GOT3 (cell line): ENCODE data around the gene GALNT7.

ENCODE experiments used
- DNase-seq: peaks from one replicate; lab custom pipeline; 2025; ENCODE audit warnings: mixed read lengths; lab: John Stamatoyannopoulos, UW

Gene GALNT7

DNA sequence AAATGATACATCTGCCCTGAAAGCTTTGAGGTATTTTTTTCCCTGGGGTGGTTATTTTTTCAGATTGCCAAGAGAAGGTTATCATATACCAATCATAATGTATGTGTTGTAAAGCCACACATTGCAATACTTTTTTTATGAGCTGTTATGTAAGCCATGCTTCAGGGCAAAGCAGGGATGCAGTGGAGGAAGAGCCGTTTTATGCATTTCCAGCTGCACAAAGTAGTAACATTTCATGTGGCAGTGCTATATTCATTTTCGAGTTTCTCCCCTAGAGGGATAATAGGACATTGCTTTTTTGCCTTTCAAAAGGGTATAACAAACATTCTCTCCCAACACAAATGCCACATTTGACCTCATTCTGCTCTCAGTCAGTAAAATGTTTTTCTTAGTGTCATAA is 68.5 kb downstream of the GALNT7 start:
- no peak for DNase-seq

DNA sequence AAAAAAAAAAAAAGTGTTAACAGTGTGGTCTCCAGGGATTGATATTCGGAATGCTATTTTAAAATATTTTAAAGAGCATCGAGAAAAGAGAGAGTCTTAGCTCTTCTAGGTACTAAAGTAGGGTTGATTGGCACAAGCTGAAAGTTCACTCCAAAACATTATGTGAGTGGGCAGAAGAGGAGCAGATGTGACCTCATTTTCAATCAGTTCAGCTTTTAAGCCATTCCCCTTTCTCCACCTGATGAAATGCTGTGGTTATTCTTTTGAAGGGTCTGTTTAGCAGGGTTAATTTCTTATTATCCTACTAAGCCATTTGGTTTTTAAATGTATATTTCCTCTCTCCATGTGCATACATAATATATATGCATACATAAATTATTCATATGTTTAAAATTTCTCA is 69.2 kb downstream of the GALNT7 start:
- DNase-seq: no peak

DNA sequence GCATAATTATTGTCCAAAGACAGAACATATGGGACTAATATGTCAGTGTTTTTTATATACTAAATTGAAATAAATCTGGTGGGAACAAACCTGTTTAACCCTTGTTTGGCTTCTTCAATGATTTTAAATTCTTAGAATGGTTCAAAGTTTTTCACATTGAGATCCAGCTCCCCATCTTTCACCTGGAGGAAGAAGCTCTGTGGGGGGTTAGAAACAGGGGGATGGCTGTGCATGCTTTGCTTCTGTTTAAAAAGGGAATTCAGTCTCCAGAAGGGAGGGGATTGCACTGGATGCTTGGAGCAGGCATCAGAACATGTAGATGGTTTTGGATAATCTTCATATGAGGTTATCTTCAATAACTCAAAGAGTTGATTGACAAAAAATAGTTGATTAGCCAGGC is 72.1 kb downstream of the GALNT7 start:
- no peak for DNase-seq

DNA sequence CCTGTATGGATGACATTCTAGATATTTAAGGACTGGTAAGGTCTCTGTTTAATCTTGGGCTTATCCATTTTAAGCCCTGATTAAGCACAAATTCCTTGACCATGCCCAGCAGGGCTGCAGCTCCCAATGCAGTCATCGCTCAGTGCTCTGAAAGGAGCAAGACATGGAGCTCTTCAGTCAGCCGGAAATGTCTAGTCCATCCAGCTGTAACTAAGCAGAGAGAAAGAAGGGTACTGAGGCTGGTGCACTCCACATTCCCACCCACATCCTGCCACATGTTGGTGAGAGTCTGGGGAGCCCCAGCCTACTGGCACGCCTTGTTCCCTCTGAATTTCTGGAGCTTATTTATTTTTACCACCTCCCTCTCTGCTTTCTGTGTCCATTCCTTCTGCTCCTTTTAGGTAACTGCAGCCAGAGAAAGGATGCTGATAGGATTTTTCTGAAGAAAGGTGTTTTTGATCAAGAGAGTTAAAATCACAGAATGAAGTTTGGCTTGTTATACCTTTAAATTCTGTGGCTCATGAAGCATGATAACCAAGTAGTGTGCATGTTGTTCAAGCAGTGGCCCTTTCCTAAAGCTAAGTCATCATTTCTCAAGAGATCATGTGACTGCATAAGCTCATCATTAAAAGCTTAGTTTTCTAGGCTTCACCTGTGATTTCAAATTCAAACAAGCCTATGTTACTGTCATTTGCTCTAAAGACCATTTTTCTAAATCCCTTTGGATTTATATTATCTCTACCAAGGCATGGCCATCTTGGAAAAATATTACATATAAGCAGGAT is 74.0 kb downstream of the GALNT7 start:
- DNase-seq: no peak

DNA sequence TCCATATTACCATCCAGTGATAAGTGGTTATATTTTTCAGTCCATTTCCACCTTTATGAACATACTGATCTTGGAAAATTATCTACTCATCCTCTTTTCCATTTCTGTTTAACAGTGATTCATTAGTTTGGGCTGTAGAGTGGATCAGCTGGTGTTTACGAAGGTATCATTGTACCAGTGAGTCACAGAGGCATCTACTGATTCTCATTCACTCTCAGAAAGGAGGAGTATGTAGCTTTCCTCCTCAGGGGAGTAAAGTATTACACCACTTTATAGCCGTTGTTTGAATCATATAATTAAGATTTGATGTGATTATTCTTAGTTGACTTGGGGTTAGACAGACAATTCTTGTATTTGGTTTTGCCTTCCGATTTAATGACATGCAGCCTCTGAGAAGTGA is 74.7 kb downstream of the GALNT7 start:
- DNase-seq: no peak

DNA sequence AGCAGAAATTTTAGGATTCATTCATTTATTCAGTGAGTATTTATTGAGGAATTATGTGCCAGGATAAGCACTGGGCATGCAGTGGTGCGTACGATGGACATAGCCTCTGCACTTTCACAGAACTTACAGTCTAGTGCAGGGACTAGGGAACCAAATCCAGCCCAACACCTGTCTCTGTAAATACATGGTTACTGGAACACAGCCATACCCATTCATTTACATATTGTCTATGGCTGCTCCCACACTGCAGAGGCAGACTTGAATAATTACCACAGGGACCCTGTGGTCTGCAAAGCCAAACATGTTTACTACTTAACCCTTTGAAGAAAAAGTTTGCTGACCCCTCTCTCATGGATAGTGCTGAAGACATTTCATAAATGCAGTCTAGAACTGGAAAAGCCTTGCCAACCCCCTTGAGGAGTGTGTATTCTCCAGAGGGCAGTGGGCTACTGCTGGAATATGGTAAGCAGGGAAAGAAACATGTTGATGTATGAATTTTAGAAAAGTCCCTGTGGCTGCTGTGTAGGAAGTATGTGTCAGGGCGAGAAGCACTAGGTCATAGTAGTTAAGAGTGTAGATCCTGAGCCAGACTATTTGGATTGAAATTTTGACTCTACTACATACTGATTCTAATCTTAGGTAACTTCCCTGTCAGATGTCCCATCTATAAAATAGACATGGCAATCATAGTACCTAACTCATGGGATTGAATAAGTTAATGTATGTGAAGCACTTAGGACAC is 75.5 kb downstream of the GALNT7 start:
- no peak for DNase-seq

DNA sequence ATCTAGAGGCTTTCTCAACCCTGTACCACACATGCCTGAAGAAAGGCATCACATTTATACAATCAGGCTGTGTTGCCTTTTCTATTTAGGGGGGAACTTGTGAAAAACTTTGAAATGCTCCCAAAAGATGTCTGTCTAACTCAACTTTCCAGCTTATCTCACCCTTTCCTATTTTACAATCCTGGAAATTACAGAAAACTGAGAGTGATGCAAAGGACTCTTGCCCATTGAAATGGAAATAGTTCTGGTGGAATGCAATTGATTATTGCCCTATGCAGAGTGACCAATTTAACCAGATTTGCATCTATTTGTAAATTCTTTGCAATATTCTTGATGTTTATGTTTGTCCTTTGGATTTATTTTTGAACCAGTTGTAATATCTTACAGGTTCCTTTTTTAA is 77.3 kb downstream of the GALNT7 start:
- DNase-seq: no peak

DNA sequence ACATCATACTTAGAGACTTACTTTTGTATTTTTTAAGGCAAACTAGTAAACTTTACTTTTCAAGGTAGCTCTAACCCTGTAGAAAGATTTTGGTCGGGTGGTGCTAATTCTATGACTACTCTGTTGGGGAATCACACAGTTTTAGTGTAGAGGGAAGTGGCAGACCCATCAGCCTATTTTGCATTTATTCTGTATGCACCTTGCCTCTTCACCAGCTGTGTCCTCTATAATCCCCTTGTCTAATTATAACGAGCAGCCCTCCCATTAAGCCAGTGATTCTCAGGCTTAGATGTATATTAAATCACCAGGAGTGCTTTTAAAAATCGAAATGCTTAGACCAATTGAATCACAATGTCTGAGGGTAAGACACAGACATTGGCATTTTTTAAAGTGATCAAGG is 78.1 kb downstream of the GALNT7 start:
- no peak for DNase-seq

DNA sequence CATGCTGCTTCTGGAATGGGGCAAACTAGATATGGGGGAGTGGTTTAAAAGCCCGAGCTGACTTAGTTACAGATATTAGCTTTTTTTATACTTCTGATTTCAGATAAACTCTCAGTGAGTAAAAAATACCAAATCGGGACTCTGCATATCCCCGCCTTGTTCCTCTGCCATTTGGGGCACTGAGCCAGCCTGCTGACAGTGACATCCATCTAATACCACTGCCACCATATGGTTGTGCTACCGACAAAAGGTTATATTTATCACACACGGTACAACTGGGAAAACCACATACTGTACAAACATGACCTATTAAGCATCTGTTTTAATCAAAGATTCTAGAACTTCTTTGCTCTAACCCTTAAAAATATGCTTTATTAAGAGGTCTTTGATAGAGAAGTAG is 78.7 kb downstream of the GALNT7 start:
- no peak for DNase-seq

DNA sequence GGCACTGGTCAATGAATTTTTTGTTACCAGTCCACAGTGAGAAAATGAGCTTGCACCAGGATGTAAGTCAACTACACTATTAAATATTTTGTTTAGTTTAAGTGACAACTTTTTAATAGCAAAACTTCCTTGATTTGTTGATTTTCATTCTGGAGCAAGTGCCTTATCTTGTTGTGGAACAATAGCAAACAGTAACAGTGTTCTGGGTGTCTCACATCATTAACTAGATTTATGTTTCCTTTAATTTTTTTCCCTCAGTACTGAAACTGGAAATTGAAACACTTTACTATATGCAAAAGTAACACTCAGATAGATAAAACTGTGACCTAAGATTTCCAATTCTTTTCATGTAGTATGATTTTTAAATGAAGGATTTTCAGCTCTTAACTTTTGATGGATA is 80.1 kb downstream of the GALNT7 start:
- no peak for DNase-seq

DNA sequence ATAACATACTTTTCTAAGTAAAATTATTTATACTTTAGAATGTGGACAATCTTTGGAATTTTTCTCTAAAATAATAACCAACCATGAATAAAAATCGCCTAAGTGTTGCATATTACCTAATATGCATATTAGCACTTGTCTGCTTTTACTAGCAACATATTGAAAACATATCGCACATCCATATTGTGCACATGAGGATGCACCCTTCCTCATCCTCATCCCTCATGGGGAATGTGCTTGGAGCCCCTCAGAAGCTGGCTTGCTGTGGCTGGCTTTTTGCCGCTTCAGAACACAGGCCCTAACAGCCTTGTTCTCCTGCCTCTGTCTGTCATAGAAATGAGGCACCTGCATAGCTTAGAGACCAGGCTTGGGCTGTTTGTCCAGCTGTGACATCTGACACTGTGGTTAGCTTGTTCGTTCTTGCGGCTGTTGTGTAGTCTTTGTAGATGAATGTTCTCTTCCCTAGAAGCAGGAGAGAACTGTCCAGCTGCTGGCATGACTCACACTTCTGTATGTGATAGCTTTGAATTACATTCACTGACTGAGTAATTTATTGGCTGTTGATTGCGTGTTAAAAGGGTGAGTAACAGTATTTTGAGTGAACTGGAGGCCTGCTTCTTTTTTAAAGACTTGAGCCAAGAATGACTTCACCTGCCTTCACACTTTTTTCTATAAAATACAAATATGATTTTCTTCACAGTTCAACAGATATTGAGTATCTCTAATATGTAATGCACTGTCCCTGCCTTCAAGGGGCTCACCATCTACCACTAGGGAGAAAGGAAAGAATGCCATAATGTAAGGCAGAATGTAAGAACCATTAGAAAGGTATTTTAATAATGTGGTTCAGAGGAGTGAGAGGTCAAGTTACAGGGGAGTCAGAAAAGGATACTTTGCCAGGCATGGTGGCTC is 83.7 kb downstream of the GALNT7 start:
- DNase-seq: peak; percentile 1

DNA sequence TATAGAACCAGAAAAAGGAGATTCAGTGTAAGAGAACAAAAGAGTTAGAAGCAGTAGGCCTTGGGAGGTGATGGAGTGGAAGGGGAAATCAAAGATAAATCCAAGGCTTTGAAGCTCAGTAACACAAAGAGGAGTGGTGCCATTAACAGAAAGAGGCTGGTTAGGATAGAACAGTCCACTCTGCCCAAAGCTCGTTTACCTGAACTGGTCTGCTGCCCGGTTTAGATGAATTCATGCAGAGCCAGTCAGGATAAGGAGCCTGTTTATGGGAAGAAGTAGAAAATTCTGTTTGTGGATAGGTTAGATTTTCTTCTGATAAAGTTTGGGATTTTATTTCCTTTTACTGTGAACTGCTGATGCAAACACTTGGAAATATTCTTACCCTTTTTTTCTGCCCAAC is 85.0 kb downstream of the GALNT7 start:
- no peak for DNase-seq

DNA sequence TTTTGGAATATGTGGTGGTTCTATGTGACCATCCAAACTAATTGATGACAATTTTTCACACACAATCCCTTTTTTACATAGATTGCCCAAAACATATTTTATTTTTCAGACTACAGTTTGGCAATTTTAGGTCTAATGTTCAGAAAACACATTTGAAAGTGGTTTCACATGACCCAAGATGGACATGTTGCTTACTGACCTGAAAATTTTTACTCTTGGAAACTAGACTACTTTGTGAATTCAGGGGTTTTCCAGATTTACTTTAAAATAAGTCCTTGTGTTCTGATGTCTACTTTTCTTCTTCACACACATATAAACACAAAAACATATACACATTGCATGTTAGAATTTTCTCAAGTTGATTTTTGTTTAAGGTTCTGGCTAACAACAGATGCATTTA is 86.0 kb downstream of the GALNT7 start:
- DNase-seq: no peak

DNA sequence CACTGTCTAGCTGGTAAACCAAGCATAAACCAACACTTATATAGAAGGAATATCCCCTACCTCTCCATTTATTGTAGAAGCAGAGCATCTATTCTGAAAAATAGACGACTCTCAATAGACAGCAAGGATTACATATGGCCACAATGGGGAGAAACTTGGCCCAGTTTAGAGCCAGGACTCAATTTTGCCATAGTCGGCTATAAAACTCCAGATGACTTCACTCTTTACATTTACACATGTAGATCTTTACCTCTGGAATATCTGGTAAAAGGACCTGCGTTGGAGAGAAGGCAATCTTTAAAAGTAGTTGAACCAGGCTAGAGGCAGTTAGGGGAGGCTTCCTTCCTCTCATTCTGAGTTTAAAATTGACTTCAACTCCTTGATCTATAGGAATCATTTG is 88.2 kb downstream of the GALNT7 start:
- no peak for DNase-seq

DNA sequence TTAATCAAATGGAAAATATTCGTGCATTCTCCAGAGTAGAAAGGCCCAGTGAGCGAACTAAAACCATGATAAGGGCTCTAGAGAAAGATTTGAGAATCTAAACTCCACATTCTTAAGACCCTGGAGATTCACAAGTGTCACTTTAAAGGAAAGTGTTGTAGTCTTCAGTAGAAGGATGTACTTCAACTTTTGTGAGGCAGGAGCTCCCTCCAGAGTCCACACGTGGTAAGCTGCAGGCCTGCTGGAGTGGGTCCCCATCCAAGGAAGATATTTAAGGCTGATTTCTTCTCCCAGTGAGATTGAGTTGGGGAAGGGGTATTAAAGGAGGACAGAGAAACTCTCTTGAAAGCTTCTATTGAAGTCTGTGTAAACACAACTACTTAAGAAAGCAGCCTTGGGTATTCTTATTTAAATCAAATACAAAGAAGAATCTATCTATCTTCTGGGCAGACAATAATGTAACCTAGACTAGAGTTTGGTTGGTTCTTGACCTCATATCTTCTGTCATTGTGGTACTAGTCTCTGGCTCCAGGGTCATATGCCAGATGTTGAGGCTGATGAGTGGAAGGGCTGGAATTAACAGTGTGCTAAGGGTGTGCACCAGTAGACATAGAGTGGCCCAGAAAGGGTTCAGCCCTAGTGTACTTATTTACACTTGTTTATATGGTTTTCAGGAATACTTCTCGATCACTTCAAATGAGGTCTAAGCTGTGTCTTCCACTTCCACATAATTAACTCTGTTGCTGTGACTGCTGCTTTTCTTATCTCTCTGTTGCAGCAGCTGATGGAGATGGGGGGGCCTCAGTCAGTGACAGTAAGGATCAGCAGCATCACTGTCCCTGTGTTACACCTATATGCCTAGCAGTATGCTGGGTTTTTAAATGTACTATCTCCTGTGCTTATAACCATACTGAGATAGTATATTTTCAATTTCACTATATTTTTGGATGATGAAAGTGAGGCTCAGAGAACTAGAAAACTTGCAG is 89.4 kb downstream of the GALNT7 start:
- no peak for DNase-seq

DNA sequence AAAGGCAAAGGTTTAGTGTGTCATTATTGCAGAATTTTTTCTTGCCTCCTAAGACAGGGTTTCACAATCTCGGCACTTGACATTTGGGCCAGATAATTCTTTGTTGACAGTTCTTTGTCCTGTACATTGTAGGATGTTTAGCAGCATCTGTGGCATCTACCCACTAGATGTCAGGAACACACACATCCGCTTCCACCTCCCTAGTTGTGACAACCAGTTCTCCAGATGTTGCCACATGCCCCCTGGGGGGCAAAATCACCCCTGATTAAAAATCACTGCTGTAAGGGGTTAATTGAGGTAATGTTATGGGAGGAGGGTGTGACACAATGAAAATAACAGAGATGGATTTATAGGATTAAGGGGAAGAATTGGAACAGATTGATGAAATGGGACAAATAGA is 90.3 kb downstream of the GALNT7 start:
- no peak for DNase-seq

DNA sequence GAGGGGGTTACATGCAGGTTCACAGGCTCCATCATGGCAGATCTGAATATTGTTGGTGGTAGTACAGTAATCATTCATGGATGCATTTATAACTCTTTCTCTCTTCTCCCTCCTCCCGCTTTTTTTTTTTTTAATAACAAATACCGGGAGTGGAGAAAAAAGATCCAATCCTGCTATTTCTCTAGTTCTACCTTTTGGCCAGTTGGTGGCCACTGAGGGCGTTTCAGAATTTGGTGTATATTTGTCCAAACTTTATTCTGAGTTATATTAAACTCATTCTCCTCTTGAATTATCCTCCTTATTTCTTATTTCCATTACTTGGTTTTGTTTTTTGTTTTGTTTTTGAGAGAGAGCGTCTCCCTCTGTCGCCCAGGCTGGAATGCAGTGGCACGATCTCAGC is 90.7 kb downstream of the GALNT7 start:
- DNase-seq: no peak

DNA sequence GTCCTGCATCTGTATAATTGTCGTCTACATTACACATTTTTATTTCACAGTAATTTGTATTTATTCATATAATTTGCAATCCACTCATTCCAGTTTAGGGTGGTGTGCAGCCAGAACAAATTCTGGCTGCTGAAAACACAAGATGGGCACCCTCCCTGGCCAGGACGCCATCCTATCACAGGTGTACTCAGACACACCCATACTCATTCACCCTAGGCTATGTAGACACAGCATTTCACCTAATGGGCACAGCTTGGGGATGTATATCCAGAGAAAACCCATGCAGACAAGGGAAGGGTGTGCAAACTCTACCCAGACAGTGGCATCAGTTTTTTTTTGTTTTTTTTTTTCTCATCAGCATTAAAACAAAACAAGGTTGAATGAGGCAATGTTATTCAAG is 92.4 kb downstream of the GALNT7 start:
- no peak for DNase-seq

DNA sequence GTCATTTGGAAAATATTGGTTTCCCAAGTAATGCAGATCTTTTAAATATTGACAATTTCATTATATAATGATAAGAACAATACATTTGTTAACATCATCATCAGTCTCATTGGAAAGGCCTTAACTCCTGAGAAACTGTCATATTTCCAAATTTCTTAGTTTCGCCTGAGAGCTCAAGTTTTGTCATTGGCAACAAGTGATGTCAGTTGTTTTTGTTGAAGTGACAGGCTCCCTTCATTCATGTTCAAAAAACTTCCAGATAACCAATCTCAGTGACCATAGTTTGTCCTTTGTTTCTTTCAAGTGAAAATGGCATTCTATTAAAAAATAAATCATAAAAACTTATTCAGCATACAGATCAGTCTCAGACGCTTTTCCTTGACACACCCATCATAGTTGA is 93.8 kb downstream of the GALNT7 start:
- DNase-seq: no peak

DNA sequence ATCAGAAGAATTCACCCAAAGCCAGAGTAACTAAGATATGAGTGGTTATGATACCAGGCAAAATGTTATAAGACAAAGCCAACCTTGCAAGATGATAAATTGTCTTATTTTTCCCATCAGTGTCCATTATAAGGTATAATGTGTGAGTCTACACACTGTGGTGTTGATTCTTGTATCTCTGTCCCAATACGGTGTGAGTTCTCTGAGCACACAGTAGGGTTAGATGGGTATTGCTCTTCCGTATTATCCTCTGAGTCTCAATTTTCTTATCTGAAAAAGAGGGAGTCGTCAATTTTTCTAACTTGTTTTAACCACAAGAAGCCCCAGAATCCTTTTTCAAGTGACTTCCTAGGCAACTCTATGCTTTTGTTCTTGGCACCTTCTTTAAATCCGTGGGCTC is 95.6 kb downstream of the GALNT7 start:
- no peak for DNase-seq

DNA sequence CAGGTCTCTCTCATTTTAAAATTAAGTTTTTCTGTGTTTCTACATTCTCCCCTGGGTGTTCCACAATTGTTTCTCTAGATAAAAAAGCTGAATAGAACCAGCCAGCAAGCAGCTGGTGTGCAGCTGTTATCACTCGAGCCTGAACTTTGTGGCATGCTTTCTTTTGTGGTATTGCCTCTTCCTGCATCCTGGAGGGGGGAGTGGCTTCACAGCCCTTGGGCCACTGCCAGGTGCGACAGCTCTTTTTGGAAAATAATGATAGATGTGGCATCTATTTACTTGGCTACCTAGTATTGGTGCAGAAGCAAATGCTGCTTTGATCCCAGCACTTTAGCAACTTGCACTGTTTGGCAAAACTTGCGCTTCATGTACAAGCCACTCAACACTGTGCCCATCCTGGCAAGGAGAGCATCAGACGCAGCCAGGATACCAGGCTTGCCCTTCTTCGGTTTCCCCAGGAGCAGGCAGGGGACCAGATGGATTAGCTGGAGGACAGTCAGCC is 96.1 kb downstream of the GALNT7 start:
- DNase-seq: no peak
